Lower leg skin (tissue), 3 donors: ENCODE results near the gene HNRNPC.

Experiments used
- CTCF ChIP-seq, 3 donors: fragments of 450-650 bp; IDR thresholded peaks; one replicate each; pipeline ENCODE4 v1.5.1; 2016; ENCODE audit warnings: antibody characterized with exemption in 3 of 3, mild to moderate bottlenecking in 3 of 3, moderate library complexity in 2 of 3
- POLR2A ChIP-seq, 2 donors: fragments of 450-650 bp; IDR thresholded peaks; one replicate each; pipeline ENCODE4 v1.6.1; 2016 to 2017; ENCODE audit warnings: antibody characterized with exemption in 2 of 2, mild to moderate bottlenecking in 1 of 2, moderate library complexity in 1 of 2

DNA sequence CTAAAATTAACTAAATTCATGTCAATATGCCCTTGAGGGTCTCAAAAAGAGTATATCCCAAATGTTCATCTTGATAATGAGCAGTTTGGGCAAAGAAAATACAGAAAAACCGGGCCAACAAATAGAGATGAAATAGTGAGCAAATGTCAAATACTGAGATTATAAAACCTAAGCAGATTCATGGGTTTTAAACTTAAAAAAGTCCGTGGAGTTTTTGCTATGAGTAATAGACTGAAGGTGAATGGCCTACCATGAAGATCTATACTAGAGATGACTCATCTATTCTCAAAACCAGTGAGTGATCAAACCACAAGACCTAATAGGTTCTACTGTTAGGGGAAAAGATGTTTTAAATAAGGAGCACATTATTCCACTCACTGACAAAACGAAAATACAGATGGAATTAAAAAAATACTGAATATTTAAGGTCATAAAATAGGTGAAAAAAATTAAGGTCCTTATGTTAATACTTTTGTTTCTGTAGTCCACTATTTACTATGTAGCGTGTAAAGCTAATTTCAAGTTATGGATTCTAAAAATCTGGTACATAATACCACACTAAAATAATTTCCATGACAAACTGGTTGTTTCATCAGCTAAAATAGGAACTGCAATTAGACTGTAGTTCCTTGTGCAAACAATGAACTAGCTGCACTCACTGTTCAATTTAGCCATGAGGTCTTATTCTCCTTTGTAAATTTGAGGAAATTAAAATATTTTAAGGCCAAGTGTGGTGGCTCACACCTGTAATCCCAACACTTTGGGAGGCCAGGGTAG lies 5.0 kb downstream of the HNRNPC start:
- TF ChIP-seq CTCF (IDR thresholded peaks at IDR 0.05) (no peak), POLR2A (IDR thresholded peaks at IDR 0.05) (no peak)
